Sigmoid colon (tissue), 7 donors: ENCODE data around the gene SLC41A1. TPM values are rescaled to one million over a fixed set of nuclear protein-coding genes. Genes with fewer than 3 reads are reported as not detected.

Source experiments
- DNase-seq: peaks from one replicate; pipeline ENCODE4 v3.0.0-alpha.2; 2019
- H3K27ac ChIP-seq, 4 donors: fragments of 200-600 bp; sonication (generic); one replicate each; pipeline ENCODE4 v1.5.1; 2016 to 2019; ENCODE audit warnings: mild to moderate bottlenecking in 1 of 4
- H3K27me3 ChIP-seq, 3 donors: fragments of 200-600 bp; sonication (generic); one replicate each; pipeline ENCODE4 v1.5.1; 2019; ENCODE audit warnings: mild to moderate bottlenecking in 1 of 3
- H3K36me3 ChIP-seq, 4 donors: fragments of 200-600 bp; sonication (generic); one replicate each; pipeline ENCODE4 v1.5.1; 2016 to 2019
- H3K4me1 ChIP-seq, 4 donors: fragments of 200-600 bp; sonication (generic); one replicate each; pipeline ENCODE4 v1.5.1; 2017 to 2019
- H3K4me3 ChIP-seq, 4 donors: fragments of 200-600 bp; sonication (generic); one replicate each; pipeline ENCODE4 v1.5.1; 2017 to 2019; ENCODE audit warnings: mild to moderate bottlenecking in 2 of 4, moderate library complexity in 1 of 4
- H3K9me3 ChIP-seq, 4 donors: fragments of 200-600 bp in 3 of 4; sonication (generic) in 3 of 4; one replicate each; pipeline versions ENCODE4 v1.5.1 to v1.6.1; 2013 to 2019
- EP300 ChIP-seq, 4 donors: sonication (generic); formaldehyde crosslinking; IDR thresholded peaks; one replicate each; pipeline ENCODE4 v1.6.1; 2017; ENCODE audit warnings: antibody characterized with exemption in 4 of 4
- POLR2A ChIP-seq, 2 donors: fragments of 450-650 bp; IDR thresholded peaks; one replicate each; pipeline ENCODE4 v1.6.1; 2016; ENCODE audit warnings: antibody characterized with exemption in 2 of 2, mild to moderate bottlenecking in 2 of 2, moderate library complexity in 2 of 2
- POLR2AphosphoS5 ChIP-seq, 4 donors: sonication (generic); formaldehyde crosslinking; IDR thresholded peaks; one replicate each; pipeline ENCODE4 v1.6.1; 2017; ENCODE audit warnings: antibody characterized with exemption in 4 of 4
- WGBS, 2 donors: extraction: QIAGEN DNeasy Blood & Tissue Kit; methylation state at CpG; one replicate each; pipeline ENCODE4 v1.1.7; 2013; 5-methylcytosine and 5-hydroxymethylcytosine counted together
- intact Hi-C: fragments of 100-400 bp; cut with DNase I; formaldehyde crosslinking; loops from one replicate; pipeline ENCODE4 v1.15.1; 2023
- polyA plus RNA-seq, 3 donors: library from polyadenylated mRNA; stranded (reverse); fragments of 200-250 nt; gene quantifications; one replicate each; pipeline ENCODE4 v1.2.3, GENCODE V29; 2013
- total RNA-seq, 4 donors: library from RNA; depleted of rRNA; stranded (reverse); fragments of >200 nt; gene quantifications; one replicate each; pipeline ENCODE4 v1.1.0, GENCODE V29; 2016
- TF ChIP-seq, protein P1 (sequence below), 4 experiments: fragments of 450-650 bp in 3 of 4; fragments of 200-600 bp in 1 of 4; IDR thresholded peaks; one replicate each; pipeline ENCODE4 v1.5.1; 2016 to 2019; ENCODE audit warnings: antibody characterized with exemption in 4 of 4, mild to moderate bottlenecking in 3 of 4, moderate library complexity in 2 of 4
- donor health status: healthy with polysubstance abuse.
- donor health status: Bipolar disorder and iron deficiency.
- donor health status: healthy.

Gene SLC41A1
- total and polyA plus RNA-seq, 7 donors: 1.8 to 46.3 (median 11.4) TPM

DNA sequence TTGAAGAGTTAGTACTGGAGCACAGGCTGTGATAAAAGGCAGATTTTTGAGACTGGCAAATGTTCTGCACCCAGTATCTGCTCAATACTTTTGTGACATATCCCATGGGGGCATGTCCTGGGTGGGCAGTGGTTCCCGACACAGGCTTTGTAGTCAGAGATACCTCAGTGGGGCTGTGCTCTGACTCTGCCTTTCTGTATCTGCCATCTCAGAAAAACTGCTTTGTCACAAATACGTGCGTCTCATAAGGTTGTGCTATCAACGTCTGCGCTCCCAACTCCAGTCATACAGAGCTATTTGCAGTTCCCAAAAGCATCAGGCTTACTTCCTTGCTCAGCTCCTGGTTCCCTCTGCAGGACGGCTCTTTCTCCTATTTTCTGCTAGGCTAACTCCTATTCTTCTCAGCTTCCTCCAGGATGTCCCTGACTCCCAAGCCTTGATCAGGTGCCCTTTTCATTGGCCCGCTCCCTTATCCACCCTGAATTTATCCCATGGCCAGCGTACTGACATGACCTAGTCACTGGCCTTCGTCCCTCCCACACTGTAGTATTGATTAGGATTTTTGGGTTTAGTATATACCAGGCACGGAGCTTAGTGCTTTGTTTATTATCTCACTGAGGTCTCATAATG lies 25.6 kb downstream of the SLC41A1 start:
- WGBS, 2 donors: 88 to 93% methylated on average over 10 of the region's 10 CpGs
- no peak for DNase-seq
- TF ChIP-seq POLR2A (IDR thresholded peaks at IDR 0.05) (no peak), POLR2AphosphoS5 (IDR thresholded peaks at IDR 0.05) (no peak), EP300 (IDR thresholded peaks at IDR 0.05) (no peak)
- TF ChIP-seq, protein P1, sequence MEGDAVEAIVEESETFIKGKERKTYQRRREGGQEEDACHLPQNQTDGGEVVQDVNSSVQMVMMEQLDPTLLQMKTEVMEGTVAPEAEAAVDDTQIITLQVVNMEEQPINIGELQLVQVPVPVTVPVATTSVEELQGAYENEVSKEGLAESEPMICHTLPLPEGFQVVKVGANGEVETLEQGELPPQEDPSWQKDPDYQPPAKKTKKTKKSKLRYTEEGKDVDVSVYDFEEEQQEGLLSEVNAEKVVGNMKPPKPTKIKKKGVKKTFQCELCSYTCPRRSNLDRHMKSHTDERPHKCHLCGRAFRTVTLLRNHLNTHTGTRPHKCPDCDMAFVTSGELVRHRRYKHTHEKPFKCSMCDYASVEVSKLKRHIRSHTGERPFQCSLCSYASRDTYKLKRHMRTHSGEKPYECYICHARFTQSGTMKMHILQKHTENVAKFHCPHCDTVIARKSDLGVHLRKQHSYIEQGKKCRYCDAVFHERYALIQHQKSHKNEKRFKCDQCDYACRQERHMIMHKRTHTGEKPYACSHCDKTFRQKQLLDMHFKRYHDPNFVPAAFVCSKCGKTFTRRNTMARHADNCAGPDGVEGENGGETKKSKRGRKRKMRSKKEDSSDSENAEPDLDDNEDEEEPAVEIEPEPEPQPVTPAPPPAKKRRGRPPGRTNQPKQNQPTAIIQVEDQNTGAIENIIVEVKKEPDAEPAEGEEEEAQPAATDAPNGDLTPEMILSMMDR (IDR thresholded peaks at IDR 0.05): no peak
- Histone ChIP-seq H3K9me3 (no peaks in the 10 kb centered on the region), H3K4me3 (no peak overlapping the region), H3K27ac (no peak overlapping the region), H3K4me1 (peaks cover 0 to 11% (median 2%) of the 10 kb centered on the region in 4 donors), H3K36me3 (peaks cover 0 to 31% (median 10%) of the 10 kb centered on the region in 4 donors), H3K27me3 (no peaks in the 10 kb centered on the region)
- intact Hi-C loops: no loop called here

DNA sequence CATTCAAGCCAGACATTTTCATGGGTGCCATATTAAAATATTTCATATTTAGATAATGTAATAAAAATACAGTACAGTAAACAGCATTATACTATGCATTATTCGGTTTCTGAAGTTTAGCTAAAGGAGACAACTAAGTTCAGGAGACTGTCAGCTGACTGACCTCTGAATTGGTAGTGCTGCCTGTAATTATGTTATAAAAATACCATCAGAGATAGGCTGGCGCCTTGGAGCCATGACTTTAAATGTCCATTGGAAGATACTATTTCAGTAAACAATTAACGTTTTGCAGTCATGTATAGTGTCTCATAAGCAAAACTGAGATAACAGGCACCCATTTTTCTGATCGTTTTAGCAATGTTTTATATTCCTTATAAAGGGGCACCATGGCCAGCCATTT lies 26.4 kb downstream of the SLC41A1 start:
- no peak overlapping the region for H3K27ac ChIP-seq
- no peaks in the 10 kb centered on the region for H3K27me3 ChIP-seq
- no peak for TF ChIP-seq POLR2A (IDR thresholded peaks at IDR 0.05)
- TF ChIP-seq POLR2AphosphoS5 (IDR thresholded peaks at IDR 0.05): no peak
- TF ChIP-seq, protein P1 (IDR thresholded peaks at IDR 0.05): no peak
- no peak for TF ChIP-seq EP300 (IDR thresholded peaks at IDR 0.05)
- no peak for DNase-seq
- intact Hi-C loops: no loop called here
- H3K36me3 ChIP-seq: peaks cover 0 to 23% (median 10%) of the 10 kb centered on the region in 4 donors
- H3K9me3 ChIP-seq: no peaks in the 10 kb centered on the region
- H3K4me1 ChIP-seq: peaks cover 0 to 11% (median 2%) of the 10 kb centered on the region in 4 donors
- WGBS, 2 donors: 17 to 53% methylated on average over 4 of the region's 4 CpGs
- H3K4me3 ChIP-seq: no peak overlapping the region

DNA sequence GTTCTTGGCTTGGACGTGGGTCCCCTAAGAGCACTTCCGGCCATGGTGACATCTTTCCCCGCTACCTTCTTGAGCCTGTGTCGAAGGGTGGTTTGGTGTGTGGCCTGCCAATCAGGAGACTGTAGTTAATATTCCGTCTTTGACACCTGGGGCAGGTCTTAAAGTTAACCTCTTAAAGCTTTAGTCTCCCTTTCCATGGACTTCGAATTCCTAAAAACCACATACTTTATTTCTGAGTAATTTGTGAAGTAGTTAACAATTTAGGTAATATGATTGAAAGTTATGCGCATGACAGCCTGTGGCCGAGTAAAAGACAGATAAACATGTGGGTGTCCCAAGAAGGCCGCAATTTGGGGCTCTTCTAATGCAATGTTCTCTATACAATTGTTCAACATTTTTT lies 27.6 kb downstream of the SLC41A1 start:
- Histone ChIP-seq H3K4me3 (no peak overlapping the region), H3K27me3 (no peaks in the 10 kb centered on the region), H3K27ac (no peak overlapping the region), H3K4me1 (peaks cover 0 to 11% (median 2%) of the 10 kb centered on the region in 4 donors), H3K9me3 (no peaks in the 10 kb centered on the region), H3K36me3 (peaks cover 0 to 13% (median 4%) of the 10 kb centered on the region in 4 donors)
- no peak for DNase-seq
- 94 to 95% methylated on average over 9 of the region's 9 CpGs for WGBS, 2 donors
- TF ChIP-seq POLR2AphosphoS5 (IDR thresholded peaks at IDR 0.05): no peak
- TF ChIP-seq, protein P1 (IDR thresholded peaks at IDR 0.05): no peak
- intact Hi-C loops: no loop called here

DNA sequence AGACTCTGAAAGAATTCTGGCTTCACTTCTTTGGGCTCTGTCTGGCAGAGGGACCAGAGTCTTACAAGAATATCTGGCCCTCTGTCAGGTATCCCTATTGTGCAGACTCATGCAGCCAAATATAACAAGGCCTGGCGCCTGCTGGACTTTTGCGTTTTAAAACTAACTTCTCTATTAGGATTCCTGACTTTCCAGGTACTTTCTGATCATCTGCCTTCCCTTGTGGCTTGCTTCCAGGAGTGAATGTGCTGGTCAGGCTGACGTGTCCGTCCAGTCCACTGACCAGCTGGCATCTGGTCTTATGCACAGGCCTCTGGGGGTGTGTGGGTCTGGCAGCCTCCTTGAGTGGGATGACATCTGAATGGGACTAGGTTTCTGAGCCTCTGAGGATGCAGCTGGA lies 29.1 kb downstream of the SLC41A1 start:
- Histone ChIP-seq H3K9me3 (no peaks in the 10 kb centered on the region), H3K4me3 (no peak overlapping the region), H3K4me1 (peaks cover 0 to 11% (median 2%) of the 10 kb centered on the region in 4 donors), H3K27ac (peak overlapping the region; percentile 40 to 81 (median 62)), H3K36me3 (no peaks in the 10 kb centered on the region), H3K27me3 (no peaks in the 10 kb centered on the region)
- TF ChIP-seq POLR2AphosphoS5 (IDR thresholded peaks at IDR 0.05): no peak
- TF ChIP-seq POLR2A (IDR thresholded peaks at IDR 0.05): no peak
- no peak for TF ChIP-seq EP300 (IDR thresholded peaks at IDR 0.05)
- TF ChIP-seq, protein P1 (IDR thresholded peaks at IDR 0.05): no peak
- no peak for DNase-seq
- intact Hi-C loops: no loop called here
- WGBS, 2 donors: 91 to 93% methylated on average over 4 of the region's 4 CpGs

DNA sequence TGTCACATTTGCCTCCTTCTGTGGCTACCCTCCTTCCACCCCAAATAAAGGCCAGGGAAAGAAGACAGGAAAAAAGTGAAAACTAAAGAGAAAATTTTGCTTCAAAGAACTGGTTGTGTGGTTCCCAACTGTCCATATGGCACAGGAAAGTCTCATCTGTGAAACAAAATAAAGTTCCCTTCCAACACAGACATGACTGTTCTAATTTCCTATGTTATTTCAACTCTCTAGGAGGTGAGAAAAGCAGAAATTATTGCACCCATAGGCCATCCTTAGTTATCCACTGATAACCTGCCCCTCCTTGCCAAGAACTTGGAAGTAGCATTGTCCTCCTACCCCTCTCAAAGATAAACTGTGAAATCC lies 29.6 kb downstream of the SLC41A1 start:
- Histone ChIP-seq H3K27ac (peak overlapping the region; percentile 40 to 81 (median 62)), H3K36me3 (no peaks in the 10 kb centered on the region), H3K27me3 (no peaks in the 10 kb centered on the region), H3K4me1 (peaks cover 0 to 11% (median 2%) of the 10 kb centered on the region in 4 donors), H3K9me3 (no peaks in the 10 kb centered on the region), H3K4me3 (no peak overlapping the region)
- intact Hi-C loops: no loop called here
- TF ChIP-seq, protein P1 (IDR thresholded peaks at IDR 0.05): no peak
- DNase-seq: no peak
